ENCODE data around the gene CDK1.
"Not testable (repeated sequence)": the region's sequence is repeated elsewhere in the genome, so short reads cannot be mapped to it uniquely, and the experiment has no call there.

CDK1 gene

DNA sequence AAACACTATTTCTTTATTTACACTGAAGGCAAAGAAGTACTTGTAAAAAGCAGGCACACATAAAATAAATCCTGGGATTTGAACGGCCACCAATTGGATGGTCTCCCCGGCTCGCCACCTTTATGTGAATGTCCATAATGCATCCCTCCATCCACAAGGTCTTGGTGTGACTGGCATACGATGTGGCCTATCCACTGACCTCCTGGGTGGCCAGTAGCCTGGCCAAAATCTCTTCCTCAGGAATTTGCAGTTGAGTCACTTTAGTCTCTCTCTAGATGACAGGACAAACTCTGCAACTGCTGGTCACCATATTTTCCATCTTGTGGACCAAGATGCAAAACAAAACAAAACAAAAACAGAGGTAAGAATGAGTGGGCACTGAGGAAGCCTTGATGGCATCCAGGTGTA, 39.1 kb downstream of the CDK1 start:
- no peak for DNase-seq

DNA sequence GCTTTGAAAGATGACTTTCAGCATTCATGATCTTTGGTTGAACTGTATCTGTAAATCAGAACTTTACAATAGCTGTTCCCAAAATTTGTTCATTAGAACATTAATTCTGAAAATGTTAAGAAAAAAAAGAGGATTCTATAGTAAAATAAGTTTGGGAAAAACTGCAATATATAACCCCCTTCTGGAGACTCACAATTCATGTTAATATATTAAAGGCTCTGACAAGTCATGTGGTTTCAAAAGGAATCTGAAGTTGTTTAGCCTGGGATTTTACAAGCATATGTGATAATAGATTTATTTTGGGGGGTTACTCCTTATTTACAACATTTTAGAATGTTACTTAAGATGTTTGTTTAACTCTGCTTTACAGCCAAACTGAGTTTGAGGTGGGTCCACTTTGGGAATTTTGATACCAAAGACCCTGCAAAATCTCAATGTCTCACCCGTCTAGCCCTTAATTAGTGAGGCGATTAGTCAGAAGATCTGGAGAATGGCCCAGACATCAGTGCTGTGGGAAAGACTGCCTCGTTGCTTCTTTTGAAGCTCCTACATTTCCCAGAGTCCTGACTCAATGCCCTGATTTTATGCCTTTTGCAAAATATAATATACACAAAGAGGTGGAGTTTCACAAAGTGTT, 40.0 kb downstream of the CDK1 start:
- DNase-seq, result no peak

DNA sequence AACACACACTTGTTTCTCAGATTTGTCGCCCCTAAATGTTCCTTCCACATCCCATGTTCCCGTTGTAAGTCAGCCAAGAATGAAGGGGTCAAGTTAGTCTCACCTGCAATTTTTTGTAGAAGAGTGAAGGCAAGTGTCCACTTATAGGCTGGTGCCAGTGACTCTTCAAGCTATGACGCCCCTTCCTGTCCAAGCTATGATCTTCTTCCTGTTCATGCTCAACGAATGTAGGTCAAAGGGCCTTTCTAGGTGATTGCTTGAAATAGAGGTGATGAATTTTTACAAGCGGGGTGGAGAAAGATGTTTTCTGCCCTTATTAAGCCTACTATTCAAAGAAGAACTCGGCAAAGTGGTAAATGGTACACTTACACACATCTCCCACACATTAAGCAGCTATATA, 41.0 kb downstream of the CDK1 start:
- no peak for DNase-seq

DNA sequence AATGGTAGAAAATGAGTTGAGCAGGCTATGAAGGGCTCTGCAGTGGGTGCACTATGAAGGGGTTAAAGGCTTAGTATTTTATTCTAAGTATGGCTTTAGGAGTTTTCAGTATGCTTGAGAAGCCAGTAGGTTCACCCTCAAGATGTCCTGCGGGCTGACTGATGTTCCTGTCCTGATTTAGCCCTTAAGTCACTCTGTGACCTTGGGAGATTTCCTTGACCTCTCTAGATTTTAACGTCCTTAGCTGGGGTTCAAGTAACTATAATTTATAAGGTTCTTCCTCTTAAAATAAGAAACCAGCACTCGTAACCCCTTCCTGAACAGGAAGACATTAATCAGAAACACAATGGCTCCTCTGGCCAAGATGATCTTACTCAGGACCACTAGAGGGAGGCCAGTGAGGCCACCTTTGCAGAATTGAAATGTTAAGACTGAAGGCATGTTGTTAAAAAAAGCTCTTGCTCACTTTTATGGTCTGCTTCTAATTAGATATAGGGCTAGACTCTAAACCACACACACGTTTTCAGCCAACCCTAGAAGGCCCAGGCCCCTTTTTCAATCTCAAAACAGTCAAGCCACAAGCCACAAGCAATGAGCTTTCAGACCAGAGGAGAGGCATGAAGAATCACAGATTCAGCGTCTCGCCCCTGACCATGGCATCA, 41.9 kb downstream of the CDK1 start:
- no peak for DNase-seq

DNA sequence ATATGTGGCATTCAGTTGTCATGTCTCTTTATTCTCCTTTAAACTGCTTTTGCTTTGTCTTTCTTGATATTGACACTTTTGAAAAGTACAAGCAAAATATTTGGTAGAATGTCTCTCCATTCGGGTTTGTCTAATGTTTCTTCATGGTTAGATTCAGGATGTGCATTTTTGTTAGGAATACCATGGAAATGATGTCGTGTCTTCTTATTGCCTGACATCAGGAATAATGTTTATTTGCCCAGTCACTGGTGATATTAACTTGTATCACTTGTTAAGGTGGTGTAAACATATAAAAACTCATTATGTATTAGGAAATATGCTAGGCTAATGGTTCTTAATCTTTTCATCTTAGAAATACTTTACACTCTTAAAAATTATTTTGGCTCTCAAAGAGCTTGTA, 43.4 kb downstream of the CDK1 start:
- no peak for DNase-seq

DNA sequence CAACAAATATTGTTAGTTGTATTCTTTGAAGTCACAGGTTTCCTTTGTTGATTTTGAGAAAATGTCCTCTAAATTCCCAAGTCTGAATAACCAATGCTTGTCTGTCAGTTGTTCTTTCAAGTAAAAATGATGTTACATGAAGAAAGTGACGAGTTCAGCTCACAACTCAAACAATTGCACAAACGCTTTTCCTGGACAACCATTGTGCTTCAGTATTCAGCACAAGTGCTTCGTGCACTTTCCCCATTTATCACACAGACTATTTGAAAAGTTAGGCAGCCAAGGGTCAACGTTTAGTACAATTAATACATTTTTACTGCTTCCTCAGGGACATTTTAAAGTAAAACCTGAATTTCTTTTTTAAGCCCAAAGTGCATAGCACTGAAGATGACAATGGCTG, 44.5 kb downstream of the CDK1 start:
- no peak for DNase-seq

DNA sequence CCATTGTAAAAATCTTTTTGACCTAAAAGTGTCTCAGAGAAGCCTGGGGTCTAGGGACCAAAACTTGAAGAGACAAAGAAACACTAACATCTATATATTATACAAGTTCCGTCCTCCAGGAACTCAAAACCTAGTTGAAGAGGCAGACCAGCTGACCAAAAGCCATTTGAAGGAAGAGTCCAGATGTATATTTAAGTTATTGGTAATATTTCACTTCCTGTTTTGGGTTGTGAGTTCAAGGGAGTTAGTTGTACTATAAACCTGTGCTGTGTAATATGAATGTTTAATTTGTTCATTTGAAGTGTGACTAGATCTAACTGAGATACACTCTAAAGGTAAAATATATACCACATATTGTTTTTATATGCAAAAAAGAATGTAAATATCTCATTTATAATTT, 45.0 kb downstream of the CDK1 start:
- DNase-seq, result no peak

DNA sequence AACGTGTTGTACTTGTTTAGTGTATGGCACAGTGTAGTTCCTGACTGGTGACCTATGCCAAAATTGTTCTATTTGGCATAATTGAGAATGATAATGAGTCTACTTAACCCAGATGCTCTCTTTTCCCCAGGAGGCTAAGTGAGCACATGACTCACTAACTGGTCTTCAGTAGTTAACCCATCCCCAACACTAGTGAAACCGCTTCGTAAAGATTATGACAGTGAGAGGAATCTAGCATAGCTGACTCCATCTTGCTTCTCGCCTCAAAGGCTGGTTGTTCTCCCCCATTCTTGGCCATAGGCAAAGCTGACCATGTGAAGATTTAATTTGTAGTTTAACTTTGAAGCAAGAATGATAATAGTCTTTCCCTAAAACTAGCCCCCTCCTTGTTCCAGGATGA, 47.2 kb downstream of the CDK1 start:
- DNase-seq, result no peak

DNA sequence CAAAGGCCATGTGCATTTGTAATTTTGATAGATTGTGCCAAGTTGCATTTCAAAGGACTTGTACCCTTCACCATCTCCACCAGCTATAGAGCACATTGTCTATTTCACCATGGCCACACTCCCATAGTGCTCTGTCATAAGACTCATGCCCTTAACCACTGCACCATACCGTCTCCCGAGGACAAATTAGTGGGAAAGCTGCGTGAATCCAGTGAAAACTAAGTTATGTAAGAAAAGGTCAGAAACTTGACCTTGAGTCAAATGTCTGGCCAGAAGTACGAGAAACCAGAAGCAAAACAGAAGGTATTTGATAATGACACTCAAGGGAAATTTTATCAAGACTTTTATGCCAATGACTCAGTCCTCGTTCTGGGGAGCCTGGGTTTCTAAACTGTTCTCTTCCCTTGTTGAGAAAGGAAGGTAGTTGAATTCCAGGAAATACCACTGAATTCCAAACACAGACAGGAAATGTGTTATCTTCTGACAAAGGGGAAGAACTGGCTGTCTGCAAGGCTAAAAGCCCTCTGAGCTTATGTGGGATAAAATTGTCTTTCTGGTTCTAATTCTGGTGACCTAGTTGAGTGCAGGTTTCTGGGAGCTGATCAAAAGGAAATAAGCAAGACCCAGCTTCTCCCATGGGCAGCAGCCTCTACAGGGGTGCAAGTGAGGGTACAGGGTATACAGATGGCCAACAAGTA, 49.7 kb downstream of the CDK1 start:
- DNase-seq, result no peak

DNA sequence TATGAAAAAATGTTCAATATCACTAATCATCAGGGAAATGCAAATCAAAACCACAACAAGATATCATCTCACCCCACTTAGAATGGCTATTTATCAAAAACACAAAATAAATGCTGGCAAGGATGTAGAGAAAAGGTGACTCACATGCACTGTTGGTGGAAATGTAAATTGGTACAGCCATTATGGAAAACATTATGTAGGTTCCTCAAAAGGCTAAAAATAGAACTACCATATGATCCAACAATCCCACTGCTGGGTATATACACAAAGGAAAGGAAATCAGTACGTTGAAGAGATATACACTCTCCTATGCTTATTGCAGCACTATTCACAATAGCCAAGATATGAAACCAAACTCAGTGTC, 50.2 kb downstream of the CDK1 start:
- no peak for DNase-seq

DNA sequence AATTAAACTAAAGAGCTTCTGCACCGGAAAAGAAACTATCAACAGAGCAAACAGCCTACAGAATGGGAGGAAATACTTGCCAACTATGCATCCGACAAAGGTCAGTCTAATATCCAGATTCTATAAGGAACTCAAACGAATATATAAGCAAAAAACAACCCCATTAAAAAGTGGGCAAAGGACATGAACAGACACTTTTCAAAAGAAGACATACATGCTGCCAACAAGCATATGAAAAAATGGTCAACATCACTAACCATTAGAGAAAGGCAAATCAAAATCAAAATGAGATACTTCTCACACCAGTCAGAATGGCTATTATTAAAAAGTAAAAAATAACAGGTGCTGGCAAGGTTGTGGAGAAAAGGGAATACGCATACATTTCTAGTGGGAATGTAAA, 53.9 kb downstream of the CDK1 start:
- not testable (repeated sequence) for DNase-seq

DNA sequence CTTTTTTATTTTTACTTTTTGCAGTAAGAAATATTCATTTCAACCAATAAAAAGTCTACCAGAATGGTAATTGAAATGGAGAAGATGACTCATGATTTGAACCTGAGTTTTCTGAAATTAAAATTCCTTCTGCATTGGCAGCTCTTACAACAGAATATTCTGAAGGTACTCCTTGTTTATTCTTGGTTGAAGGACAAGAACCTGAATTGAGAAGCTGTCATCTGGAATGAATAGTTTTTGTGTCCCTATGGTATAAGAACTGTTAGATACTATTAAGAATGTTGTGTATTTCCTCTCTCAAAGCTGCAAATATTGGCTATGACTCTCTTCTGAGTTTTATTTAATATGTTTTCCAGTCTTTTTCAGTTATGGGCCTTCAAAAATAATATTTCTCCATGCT, 56.1 kb downstream of the CDK1 start:
- no peak for DNase-seq

DNA sequence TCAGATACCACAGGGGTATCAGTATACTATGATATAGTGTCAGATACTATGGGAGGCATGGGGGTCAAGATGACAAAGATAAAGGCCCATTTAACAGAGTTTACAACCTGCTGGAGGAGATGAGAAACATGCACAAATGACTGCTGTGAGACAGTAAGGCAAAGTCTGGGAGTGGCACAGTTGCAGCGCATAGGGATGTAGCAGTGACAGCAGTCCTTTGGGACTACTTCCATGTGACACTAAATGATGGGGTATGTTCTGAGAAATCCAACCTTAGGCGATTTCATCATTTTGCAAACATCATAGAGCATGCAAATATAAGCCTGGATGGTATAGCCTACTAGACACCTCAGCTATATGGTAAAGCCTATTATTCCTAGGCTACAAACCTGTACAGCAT, 56.8 kb downstream of the CDK1 start:
- no peak for DNase-seq

DNA sequence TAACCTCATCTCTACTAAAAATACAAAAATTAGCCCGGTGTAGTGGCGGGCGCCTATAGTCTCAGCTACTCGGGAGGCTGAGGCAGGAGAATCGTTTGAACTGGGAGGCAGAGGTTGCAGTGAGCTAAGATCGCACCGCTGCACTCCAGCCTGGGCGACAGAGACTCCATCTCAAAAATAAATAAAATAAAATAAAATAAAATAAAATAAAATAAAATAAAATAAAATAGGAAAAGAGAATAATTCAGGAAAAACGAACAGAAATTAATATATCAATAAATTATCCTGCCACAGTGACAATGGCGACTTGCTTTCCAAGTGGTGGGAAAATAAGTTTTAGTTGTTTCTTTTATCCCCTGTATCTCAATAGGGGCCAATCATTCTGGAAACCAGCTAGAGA, 62.9 kb downstream of the CDK1 start:
- not testable (repeated sequence) for DNase-seq

DNA sequence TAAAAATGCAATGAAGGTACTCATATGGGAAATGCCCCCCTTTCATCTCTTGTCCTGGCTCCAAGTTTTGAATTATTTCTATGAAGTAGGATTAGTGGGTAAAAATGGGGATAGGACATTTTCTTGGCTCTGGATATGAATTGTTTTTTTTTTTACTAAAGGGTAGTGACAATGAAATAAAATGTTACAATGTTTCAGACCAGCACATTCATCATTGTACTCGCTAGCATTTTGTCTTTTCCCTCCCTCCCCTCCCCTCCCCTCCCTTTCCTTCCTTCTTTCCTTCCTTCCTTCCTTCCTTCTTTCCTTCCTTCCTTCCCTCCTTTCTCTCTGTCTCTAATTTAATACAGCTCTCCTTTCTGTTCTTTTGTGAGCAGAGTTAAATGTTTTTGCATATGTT, 64.4 kb downstream of the CDK1 start:
- no peak for DNase-seq
